NB4 (cell line): ENCODE measurements around the gene TLR4.
A peak's percentile ranks its signal among the peaks of the same experiment; 100 is the strongest.

Experiments
- DNase-seq: peaks from one replicate; pipeline ENCODE4 v3.0.0; 2010; ENCODE audit warnings: low read depth
- H3K4me3 ChIP-seq: one replicate; pipeline ENCODE4 v1.5.1; 2011; ENCODE audit warnings: mild to moderate bottlenecking, low read depth, low read length, moderate library complexity
- MYC ChIP-seq: IDR thresholded peaks from 2 replicates; pipeline ENCODE4 v1.6.1; 2011; ENCODE audit warnings: low read depth, low read length
- POLR2A ChIP-seq: IDR thresholded peaks from 2 replicates; pipeline ENCODE4 v1.6.1; 2011; ENCODE audit warnings: mild to moderate bottlenecking; ENCODE audit not compliant: insufficient read length; ENCODE audit errors: extremely low read depth
- TF ChIP-seq, protein P1 (sequence below): IDR thresholded peaks from one replicate; pipeline ENCODE4 v1.5.1; 2012; ENCODE audit warnings: low read depth, low read length
- TF ChIP-seq, protein P2 (sequence below): IDR thresholded peaks from 2 replicates; pipeline ENCODE4 v1.6.1; 2011; ENCODE audit warnings: low read depth, low read length

The TLR4 gene

DNA sequence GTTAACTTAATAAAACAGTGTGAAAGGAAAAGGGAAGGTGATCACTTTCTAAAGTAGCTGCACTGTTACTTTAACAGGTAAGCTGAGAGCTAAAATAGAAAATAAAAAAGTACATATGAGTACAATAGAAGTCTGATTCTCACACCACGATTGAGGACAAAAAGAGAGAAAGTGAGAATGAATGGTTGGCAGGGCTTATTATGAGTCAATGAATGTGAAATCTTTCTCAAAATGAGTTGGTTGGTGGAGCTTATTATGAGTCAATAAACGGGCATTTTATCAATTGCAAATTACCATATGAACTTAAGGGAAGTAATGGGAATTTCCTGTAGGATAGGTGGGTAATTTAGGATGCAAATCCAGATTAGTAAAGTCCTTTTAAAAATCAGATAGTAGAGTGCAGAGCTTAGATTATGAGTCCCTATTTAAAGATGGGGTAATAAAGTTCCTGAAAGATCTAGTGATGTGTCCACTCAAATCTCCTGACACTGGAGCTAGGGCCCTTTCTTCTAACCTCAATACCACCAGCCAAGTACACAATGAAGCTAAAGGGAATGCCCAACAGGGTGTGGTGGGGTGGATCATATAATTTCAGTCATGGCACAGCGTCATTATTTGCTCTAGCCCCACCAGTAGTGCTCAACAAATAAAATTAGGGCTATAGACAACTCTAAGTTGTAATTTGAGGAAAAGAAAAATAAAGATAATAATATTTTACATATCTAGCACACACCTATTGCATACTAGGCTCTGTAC, 21.1 kb upstream of the TLR4 start:
- TF ChIP-seq MYC (no peak), POLR2A (no peak)
- TF ChIP-seq, protein P1, sequence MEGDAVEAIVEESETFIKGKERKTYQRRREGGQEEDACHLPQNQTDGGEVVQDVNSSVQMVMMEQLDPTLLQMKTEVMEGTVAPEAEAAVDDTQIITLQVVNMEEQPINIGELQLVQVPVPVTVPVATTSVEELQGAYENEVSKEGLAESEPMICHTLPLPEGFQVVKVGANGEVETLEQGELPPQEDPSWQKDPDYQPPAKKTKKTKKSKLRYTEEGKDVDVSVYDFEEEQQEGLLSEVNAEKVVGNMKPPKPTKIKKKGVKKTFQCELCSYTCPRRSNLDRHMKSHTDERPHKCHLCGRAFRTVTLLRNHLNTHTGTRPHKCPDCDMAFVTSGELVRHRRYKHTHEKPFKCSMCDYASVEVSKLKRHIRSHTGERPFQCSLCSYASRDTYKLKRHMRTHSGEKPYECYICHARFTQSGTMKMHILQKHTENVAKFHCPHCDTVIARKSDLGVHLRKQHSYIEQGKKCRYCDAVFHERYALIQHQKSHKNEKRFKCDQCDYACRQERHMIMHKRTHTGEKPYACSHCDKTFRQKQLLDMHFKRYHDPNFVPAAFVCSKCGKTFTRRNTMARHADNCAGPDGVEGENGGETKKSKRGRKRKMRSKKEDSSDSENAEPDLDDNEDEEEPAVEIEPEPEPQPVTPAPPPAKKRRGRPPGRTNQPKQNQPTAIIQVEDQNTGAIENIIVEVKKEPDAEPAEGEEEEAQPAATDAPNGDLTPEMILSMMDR, result no peak
- TF ChIP-seq, protein P2, sequence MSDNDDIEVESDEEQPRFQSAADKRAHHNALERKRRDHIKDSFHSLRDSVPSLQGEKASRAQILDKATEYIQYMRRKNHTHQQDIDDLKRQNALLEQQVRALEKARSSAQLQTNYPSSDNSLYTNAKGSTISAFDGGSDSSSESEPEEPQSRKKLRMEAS, result no peak
- H3K4me3 ChIP-seq, result no peak overlapping the region
- no peak for DNase-seq

DNA sequence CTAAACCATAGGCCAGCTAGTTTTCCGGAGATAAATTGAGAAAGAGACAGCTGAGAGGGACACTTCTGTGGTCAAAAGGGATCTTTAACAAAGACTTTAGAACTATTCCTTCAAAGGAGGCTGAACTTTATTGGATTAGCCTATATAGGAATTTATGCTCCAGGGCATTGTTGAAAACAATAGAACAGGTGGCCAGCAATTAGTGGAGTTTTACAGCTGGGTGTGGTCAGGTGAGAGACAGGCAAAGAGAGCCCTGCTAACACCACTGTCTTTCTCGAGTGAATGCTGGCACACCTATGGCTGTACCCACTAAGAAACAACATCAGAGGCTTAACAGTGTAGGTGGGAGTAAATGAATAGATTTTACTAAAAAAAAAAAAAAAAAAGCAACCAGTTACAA, 16.7 kb upstream of the TLR4 start:
- TF ChIP-seq, protein P1, result no peak
- TF ChIP-seq MYC (no peak), POLR2A (no peak)
- TF ChIP-seq, protein P2, result no peak
- H3K4me3 ChIP-seq, result no peak overlapping the region
- no peak for DNase-seq

DNA sequence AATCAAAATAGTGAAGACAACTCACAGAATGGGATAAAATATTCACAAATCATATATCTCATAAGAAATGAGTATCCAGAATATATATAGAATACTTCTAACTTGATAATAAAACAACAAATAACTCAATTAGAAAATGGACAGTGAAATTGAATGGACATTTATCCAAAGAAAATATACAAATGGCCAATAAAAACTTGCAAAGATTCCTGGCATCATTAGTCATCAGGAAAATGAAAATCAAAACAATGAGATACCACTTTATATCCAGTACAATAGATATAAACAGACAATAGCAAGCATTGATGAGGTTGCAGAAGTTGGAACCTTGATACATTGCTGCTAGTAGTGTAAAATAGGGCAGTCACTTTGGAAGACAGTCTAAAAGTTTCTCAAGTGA, 12.8 kb upstream of the TLR4 start:
- DNase-seq, result no peak
- no peak for TF ChIP-seq MYC
- TF ChIP-seq, protein P1, result no peak
- no peak for TF ChIP-seq POLR2A
- TF ChIP-seq, protein P2, result no peak

DNA sequence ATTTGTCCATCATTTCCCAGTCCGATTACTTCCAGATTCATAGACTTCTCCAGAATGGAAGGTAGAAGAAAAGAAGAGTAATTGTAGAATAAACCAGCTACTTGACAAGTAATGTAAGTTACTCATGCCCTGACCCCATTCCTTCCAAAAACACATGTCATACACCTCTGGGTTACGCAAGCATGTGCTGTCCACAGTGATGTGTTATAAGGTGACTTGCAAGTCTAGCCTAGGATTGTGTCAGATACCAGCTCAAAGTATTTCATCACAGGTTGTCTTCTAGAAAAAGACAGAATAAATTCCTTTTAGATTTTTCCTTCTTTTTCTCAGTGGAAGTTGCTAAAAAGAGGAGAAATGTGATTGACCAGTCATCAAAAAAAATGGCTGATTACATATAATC, 8.0 kb upstream of the TLR4 start:
- H3K4me3 ChIP-seq, result no peak overlapping the region
- TF ChIP-seq, protein P2, result no peak
- TF ChIP-seq POLR2A (no peak), MYC (no peak)
- TF ChIP-seq, protein P1, result no peak
- peak; percentile 65 for DNase-seq

More for the DNA sequence above, 12.8 kb upstream of the TLR4 start:
- no peak overlapping the region for H3K4me3 ChIP-seq

DNA sequence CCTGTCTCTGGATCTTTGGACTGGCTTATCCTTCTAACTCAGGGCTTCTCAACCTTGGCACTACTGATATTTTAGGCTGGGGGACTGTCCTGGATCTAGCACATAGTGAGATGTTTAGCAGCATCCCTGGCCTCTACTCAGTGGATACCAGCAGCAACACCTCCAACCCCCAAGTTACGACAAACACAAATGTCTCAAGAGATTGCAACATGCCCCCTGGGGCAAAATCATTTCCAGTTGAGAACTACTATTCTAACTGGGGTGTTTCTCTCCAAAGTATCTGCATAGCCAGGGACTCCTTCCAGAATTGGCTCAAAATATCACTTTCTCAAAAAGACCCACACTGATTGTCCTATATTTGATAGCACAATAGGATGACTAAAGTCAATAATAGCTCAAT, 7.2 kb upstream of the TLR4 start:
- TF ChIP-seq, protein P1, result no peak
- TF ChIP-seq MYC (no peak), POLR2A (no peak)
- TF ChIP-seq, protein P2, result no peak
- DNase-seq, result peak; percentile 30
- no peak overlapping the region for H3K4me3 ChIP-seq

DNA sequence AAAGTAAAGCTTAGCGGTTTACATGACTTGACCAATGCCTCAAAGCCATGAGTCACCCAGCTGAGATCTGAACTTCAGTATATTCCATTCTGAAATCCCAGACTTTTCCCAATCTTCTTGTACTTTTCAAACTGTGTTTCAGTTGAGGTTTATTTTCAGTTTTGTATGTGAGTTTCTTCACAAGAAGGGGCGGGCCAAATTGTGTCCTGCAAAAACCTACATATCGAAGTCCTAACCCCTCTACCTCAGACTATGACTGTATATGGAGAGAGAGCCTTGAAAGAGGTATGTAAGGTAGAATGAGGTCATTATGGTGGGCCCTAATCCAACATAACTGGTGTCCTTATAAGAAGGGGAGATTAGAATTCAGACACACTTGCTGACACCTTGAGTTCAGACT, 666 bp upstream of the TLR4 start:
- peak overlapping the region; percentile 76 for H3K4me3 ChIP-seq
- TF ChIP-seq, protein P1, result no peak
- TF ChIP-seq, protein P2, result no peak
- TF ChIP-seq POLR2A, result no peak
- no peak for TF ChIP-seq MYC
- DNase-seq, result no peak
